22Rv1 (cell line): ENCODE data around the gene OLIG2.

Experiments
- H3K27ac ChIP-seq: fragments of 450-650 bp; 2 replicates; pipeline ENCODE4 v1.5.1; 2017
- ZFX ChIP-seq: fragments of 450-650 bp; IDR thresholded peaks from 2 replicates; pipeline ENCODE4 v1.6.1; 2017; ENCODE audit warnings: antibody characterized with exemption, borderline replicate concordance
- TF ChIP-seq, protein P1 (sequence below): fragments of 450-650 bp; IDR thresholded peaks from 2 replicates; pipeline ENCODE4 v1.5.1; 2017; ENCODE audit warnings: mild to moderate bottlenecking

The OLIG2 gene

DNA sequence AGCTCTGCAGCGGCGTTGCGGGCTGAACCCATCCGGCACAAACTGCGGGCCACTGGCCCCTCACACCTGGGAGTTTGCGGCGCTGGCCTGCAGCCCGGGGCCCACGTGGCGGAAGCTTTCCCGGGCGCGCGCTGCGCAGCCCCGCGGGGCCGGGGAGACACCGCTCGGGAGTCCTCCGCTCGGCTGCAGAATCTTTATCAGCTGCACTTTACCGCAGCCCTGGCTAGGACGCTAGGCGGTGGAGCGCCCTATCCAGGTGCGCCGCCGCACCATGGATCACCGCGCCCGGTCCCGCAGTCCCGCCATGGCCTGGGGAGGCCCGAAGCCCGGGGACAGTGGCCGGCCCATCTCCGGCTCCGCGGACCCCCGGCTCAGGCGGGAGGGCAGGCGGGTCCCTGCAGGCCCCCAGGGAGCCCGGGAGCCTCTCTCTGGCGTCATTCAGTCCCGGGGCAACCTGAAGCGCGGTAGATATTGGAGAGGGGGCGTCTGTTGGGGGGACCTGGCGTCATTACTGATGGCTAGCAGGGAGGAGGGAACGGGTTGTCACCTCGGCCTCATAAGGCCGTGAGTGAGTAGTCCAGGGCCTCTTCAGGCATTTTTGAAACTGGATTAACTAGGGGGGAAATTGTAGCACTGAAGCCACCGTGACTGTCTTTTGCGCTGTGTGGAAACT, 5.7 kb upstream of the OLIG2 start:
- no peak overlapping the region for H3K27ac ChIP-seq
- no peak for TF ChIP-seq ZFX
- TF ChIP-seq, protein P1, sequence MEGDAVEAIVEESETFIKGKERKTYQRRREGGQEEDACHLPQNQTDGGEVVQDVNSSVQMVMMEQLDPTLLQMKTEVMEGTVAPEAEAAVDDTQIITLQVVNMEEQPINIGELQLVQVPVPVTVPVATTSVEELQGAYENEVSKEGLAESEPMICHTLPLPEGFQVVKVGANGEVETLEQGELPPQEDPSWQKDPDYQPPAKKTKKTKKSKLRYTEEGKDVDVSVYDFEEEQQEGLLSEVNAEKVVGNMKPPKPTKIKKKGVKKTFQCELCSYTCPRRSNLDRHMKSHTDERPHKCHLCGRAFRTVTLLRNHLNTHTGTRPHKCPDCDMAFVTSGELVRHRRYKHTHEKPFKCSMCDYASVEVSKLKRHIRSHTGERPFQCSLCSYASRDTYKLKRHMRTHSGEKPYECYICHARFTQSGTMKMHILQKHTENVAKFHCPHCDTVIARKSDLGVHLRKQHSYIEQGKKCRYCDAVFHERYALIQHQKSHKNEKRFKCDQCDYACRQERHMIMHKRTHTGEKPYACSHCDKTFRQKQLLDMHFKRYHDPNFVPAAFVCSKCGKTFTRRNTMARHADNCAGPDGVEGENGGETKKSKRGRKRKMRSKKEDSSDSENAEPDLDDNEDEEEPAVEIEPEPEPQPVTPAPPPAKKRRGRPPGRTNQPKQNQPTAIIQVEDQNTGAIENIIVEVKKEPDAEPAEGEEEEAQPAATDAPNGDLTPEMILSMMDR, result no peak

DNA sequence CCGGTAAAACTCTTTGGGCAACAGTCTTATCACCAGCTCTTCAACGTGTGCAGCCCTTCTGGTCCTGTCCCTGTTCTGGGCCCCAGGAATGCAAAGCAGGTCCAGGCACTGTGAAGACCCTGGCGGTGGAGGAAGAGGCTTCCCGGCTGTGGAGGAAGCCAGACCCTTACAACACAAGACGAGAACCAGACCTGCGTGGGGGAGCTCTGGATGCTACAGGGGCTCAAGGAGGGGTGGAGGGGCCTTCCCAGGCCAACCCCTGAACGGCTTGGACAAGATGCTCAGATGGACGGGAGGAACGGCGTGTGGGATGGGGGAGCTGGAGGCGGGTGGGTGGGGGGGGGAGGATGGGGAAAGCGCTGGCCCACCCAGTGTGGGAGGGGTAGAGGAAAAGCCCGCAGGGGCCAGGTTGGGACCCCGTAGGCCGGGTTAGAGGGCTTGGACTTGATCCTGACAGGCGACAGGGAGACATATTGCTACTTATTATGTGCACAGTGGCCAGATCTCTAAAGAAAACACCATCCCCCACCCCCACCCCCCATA, 5.1 kb upstream of the OLIG2 start:
- no peak overlapping the region for H3K27ac ChIP-seq
- TF ChIP-seq, protein P1, result no peak

DNA sequence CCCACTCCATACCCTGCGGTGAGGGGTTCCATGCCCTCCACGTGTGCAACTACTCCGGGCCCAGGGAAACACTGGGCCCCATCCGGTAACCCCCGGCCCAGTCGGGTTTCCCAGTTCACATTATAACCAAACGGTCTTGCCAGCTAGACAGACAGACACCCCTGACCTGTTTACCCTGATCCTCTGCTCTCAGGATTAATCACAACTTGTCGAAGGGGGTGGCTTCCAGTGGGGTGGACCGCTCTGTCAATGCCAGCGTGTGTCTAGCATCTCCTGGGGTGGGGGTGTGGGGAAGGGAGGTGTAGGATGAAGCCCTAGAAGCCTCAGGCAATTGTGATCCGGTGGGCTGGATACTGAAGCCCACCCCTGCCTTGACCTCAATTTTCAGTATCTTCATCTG, 4.6 kb upstream of the OLIG2 start:
- no peak overlapping the region for H3K27ac ChIP-seq
- TF ChIP-seq, protein P1, result no peak
- TF ChIP-seq ZFX, result no peak

DNA sequence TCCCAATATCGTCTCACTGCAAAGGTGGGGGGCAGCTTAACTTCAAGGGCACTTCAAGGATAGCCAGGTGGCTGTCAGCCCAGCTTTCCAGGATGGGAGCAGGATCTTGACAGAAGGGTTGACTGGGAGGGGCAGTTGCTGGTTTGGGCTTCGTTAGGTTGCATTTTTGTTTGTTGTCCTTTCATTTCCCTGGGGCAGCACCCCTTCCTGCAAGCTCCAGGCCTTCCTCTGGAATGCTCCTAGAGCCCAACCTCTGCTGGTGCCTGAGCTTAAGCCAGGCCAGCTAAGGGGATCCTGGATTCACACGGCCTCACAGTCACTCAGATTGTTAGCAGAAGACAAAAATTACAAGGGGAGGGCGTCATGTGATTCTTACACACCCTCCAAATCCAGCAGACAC, 4.1 kb upstream of the OLIG2 start:
- H3K27ac ChIP-seq, result no peak overlapping the region

DNA sequence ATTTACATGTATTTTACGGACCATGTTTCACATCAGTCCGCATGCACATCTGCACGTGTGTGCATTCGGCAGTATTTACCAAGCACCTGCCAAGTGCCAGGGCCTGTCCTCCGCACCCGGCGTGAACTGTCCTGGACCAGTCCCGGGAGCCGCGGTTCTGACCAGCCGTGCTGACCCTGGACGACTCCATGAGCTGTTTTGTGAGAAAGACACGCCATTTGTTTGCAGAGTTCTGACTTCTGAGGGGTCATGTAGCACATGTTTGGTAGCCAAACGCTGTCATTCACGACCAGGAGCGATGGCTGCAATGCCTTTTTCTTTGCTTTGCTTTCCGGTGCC, 3.3 kb upstream of the OLIG2 start:
- H3K27ac ChIP-seq, result no peak overlapping the region
- TF ChIP-seq, protein P1, result no peak
- TF ChIP-seq ZFX, result no peak

More for the DNA sequence above, 4.1 kb upstream of the OLIG2 start:
- no peak for TF ChIP-seq ZFX
- TF ChIP-seq, protein P1, result no peak

DNA sequence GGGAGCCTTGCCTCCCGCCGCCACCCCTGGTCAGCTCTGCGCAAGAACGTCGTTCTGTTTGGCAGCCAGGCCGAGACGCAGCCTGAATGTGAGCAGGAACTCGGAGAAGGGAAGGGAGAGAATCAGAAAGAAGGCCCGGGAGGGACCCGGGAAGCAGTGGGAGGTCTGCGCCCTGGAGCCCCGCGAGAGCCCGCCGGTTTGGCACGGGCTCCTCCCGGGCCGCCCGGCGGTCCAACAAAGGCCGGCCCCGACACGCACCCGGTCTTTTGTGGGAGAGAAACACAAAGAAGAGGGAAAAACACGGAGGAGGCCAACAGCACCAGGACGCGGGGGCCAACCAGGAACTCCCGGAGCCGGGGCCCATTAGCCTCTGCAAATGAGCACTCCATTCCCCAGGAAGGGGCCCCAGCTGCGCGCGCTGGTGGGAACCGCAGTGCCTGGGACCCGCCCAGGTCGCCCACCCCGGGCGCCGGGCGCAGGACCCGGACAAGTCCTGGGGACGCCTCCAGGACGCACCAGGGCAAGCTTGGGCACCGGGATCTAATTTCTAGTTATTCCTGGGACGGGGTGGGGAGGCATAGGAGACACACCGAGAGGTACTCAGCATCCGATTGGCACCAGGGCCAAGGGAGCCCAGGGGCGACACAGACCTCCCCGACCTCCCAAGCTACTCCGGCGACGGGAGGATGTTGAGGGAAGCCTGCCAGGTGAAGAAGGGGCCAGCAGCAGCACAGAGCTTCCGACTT, 2.7 kb upstream of the OLIG2 start:
- TF ChIP-seq ZFX, result no peak
- TF ChIP-seq, protein P1, result no peak
- no peak overlapping the region for H3K27ac ChIP-seq

DNA sequence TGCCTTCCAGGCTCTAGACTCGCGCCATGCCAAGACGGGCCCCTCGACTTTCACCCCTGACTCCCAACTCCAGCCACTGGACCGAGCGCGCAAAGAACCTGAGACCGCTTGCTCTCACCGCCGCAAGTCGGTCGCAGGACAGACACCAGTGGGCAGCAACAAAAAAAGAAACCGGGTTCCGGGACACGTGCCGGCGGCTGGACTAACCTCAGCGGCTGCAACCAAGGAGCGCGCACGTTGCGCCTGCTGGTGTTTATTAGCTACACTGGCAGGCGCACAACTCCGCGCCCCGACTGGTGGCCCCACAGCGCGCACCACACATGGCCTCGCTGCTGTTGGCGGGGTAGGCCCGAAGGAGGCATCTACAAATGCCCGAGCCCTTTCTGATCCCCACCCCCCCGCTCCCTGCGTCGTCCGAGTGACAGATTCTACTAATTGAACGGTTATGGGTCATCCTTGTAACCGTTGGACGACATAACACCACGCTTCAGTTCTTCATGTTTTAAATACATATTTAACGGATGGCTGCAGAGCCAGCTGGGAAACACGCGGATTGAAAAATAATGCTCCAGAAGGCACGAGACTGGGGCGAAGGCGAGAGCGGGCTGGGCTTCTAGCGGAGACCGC, 2.0 kb upstream of the OLIG2 start:
- H3K27ac ChIP-seq, result no peak overlapping the region
- TF ChIP-seq, protein P1, result no peak
- TF ChIP-seq ZFX, result no peak
